GM18526 (cell line): ENCODE data around the gene KIF26B.

Source experiments
- POLR2A ChIP-seq: IDR thresholded peaks from 3 replicates; pipeline ENCODE4 v1.6.1; 2011; ENCODE audit not compliant: insufficient read length; ENCODE audit errors: extremely low read depth

Gene KIF26B

DNA sequence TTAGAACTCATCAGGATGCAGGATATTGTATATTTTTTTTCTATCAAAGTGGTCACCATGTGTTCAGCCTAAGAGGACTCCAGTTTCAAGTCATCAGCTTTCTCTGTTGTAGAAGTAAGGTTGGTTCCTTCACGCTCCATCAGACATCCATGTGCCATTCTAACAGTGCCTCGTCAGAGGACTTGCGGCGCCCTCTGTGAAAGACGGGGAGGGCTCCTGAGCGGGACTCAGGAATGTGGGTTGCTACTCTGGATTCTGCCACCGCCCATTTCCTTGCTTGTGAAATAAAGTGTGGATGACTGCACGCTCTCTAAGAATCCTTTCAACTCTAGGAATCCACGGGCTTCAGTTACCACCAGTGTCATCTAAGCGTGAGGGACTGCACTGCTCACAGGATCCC lies 593.5 kb downstream of the KIF26B start:
- no peak for TF ChIP-seq POLR2A

DNA sequence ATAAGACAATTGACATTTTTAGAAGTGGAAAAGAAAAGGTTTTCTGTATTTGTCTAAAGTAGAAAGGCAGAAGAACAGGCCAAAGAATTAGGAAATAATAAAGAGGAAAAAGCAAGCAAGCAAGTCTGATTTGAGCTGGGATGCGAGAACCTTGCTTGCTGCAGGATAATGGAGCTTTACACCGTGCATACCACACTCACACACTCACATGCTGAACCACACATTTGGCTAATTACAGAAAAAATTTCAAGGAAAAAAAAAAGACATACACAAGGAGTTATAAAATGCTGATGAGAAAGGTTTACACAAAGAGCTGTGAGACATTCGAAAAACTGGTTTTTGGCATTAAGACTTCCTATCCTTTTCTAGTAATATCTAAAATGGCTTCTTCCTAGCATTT lies 593.9 kb downstream of the KIF26B start:
- TF ChIP-seq POLR2A: no peak

DNA sequence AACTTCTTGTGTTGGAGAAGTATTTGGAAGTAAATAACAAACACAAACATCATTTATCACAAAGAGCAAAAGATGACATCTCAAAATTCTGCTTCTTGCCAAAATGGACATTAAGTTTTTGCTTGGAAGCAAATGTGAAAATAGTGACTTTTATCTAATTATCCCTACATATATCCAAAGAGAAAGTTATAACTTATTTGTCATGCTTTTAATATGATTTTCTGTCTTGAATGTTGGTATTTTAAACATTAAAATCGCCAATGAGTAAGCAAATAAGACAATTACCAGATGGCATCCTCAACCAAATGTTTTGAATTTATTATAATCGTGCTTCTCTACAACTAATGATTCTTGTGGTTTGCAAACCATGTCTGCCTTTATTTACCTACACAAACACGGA lies 594.3 kb downstream of the KIF26B start:
- no peak for TF ChIP-seq POLR2A

DNA sequence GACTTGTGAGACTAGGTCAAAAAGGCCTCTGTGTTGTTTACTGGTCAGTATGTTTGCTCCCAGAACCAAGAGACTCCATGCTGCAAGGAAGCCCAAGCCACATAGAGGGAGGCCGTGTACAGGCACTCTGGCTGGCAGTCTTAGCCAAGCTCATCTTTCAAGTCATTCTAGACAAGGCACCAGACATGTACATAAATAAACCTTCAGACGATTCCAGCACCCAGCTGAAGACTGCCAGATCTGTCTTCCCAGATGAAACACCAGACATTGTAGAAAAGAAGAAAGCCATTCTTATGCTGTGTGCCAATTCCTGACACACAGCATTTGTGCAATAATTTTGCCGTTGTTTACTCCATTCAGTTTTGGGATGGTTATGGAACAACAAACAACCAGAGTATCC lies 595.5 kb downstream of the KIF26B start:
- no peak for TF ChIP-seq POLR2A

DNA sequence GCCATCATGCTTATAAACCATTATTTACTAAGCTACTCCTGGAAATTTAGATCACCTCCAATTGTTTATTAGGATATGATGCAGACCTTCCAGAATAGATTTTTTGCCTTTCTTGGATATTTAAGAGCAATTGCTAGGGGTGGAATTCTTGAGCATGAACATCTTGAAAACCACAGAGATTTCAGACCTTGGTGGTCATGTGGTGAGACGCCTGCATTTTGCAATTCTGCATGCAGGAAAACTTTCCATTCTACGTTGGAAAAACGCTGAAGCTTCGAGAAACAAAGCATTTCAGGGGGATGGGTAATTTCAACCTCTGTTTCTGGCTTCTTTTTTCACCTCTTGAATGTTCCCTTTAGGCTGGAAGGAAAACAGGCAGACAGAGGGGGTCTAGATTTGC lies 596.3 kb downstream of the KIF26B start:
- TF ChIP-seq POLR2A: no peak

DNA sequence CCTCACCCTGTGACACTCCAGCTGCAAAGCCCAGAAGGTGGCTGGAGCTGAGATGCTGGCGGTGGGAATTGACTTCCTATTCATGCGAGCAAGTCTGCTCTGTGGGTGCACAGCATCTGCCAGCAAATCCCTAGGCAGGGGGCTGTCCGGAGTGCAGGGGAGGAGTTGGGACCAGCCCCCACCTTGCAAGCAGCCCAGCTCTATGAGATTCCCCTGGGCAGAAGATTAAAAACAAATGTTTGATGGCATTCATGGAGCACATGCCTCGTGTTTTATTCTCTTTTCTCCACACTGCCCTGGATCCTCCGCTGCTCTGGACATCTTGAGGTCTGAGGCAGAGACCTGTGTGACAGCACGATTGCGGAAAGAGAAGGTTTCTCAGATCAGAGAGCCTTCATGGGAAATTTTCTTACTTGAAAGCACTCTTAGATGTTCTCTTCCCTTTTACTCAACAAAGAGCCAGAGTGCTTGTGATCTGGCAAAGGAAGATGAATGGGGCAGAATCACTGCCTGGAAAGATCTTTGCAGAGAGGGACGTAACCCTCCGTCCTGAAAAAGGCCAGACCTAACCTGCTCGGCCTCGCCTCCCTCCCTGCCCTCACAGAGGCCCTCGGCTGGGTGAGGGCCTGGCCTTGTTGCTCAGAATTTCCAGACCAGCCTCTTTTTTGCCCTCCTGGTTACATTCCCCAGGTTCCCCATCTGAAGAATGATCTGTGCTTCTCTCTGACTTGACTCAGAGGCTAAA lies 597.1 kb downstream of the KIF26B start:
- no peak for TF ChIP-seq POLR2A

DNA sequence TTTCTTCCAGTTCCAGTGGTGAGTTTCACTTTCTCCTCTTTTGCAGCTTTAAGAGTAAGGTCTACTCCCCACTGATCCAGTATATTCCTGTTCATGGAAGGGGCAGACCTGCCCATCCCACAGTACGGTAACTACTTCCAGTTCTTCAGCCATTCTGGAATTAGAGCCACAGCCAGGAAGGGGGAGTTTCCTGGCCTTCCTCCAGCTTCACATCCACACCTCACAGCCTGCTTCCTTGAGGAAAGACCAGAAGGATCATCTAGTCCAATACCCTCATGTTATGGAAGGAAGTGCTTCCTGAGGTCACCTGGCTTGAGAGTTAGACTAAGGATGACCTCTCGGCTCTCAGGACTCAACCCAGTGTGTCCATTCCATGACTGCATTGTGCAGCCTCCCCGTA lies 597.8 kb downstream of the KIF26B start:
- TF ChIP-seq POLR2A: no peak

DNA sequence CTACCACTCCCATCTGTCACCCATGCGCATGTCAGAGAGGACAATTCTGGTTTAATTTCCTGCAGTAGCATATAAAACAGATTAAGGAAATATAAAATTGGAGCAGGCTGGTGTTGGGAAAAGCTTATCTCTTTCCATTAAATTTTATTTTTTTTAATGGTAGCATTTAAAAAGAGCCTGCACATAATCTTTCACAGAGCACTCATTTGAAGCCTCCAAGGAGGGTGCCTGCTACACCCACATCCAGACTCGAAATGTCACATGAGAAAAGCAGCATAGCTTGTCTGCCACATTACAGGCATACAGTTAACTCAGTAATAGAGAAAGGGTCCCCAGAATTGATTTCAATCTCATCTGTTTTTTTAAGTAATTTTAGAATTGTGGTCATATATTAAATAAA lies 599.0 kb downstream of the KIF26B start:
- TF ChIP-seq POLR2A: no peak

DNA sequence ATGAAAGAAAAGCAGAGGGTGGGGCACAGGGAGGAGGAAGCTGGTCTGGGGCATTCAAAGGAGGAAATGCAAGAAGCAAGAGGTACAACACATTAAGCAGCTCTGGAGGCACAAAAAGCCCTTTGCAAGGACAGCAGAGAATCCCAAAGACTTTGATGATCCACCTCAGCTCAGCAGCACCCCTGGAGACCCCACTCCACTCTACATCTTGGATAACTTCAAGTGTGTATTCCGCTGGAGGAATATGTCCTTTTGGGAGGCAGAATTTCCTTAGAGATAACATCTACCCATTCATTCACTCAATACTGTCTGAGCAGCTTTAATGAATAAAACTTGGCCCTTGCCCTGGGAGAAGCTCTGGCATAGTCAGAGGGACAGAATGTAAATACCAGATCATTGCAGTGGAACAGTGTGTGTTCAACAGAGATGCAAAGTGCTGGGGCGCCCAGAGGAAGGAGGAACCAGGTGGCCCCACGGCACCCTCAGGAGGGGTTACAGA lies 599.7 kb downstream of the KIF26B start:
- TF ChIP-seq POLR2A: no peak
